Neural crest cell (in vitro differentiated cells): ENCODE measurements around the gene GNAI3. TPM values are rescaled to one million over a fixed set of nuclear protein-coding genes. Genes with fewer than 3 reads are reported as not detected.
A peak's percentile ranks its signal among the peaks of the same experiment; 100 is the strongest.

Source experiments
- DNase-seq: peaks from one replicate; pipeline ENCODE4 v3.0.0; 2021; ENCODE audit warnings: low read depth, mixed read lengths, low spot score
- H3K27ac Mint-ChIP-seq: one replicate; pipeline ENCODE4 v1.8.0; 2021; ENCODE audit warnings: mild to moderate bottlenecking, mixed read lengths; ENCODE audit not compliant: unreplicated experiment
- H3K27me3 Mint-ChIP-seq: 2 replicates; pipeline ENCODE4 v1.8.0; 2021; ENCODE audit warnings: low read depth, mild to moderate bottlenecking, mixed read lengths
- H3K36me3 Mint-ChIP-seq: 2 replicates; pipeline ENCODE4 v1.8.0; 2021; ENCODE audit warnings: low read depth, mild to moderate bottlenecking, mixed read lengths
- H3K4me1 Mint-ChIP-seq: 2 replicates; pipeline ENCODE4 v1.8.0; 2021; ENCODE audit warnings: mixed read lengths
- H3K4me3 Mint-ChIP-seq: one replicate; pipeline ENCODE4 v1.8.0; 2021; ENCODE audit warnings: mild to moderate bottlenecking, mixed read lengths
- H3K9me3 Mint-ChIP-seq: 2 replicates; pipeline ENCODE4 v1.8.0; 2021; ENCODE audit warnings: mixed read lengths
- CTCF ChIP-seq: fragments of 200-600 bp; sonication (generic); conservative IDR thresholded peaks from 2 replicates; pipeline ENCODE4 v1.5.0; 2021; ENCODE audit warnings: antibody characterized with exemption, mild to moderate bottlenecking
- total RNA-seq: library from RNA; stranded (reverse); gene quantifications from 2 replicates; pipeline ENCODE4 v1.2.1, GENCODE V29; 2021

Gene GNAI3
- total RNA-seq, 1 donor from 2014 or later = 9.8 TPM

GRCh38 chr1:109501644-109502363, 46.6 kb upstream of the GNAI3 start:
- H3K9me3 Mint-ChIP-seq = no peaks in the 10 kb centered on the region
- DNase-seq = no peak
- H3K27me3 Mint-ChIP-seq = no peaks in the 10 kb centered on the region
- H3K27ac Mint-ChIP-seq = peak overlapping the region; percentile 44
- TF ChIP-seq CTCF = no peak
- H3K4me1 Mint-ChIP-seq = peaks cover 20% of the 10 kb centered on the region
- no peak overlapping the region for H3K4me3 Mint-ChIP-seq
- no peaks in the 10 kb centered on the region for H3K36me3 Mint-ChIP-seq

- Mint-ChIP-seq H3K27ac (no peak overlapping the region), H3K36me3 (no peaks in the 10 kb centered on the region), H3K27me3 (no peaks in the 10 kb centered on the region), H3K9me3 (no peaks in the 10 kb centered on the region), H3K4me3 (no peak overlapping the region), H3K4me1 (peaks cover 20% of the 10 kb centered on the region)
- no peak for TF ChIP-seq CTCF
- DNase-seq = no peak
These were observed 46.0 kb upstream of the GNAI3 start for GRCh38 chr1:109502364-109502851.

- H3K4me1 Mint-ChIP-seq = peaks cover 16% of the 10 kb centered on the region
- peaks cover 1% of the 10 kb centered on the region for H3K27me3 Mint-ChIP-seq
- DNase-seq = no peak
- no peaks in the 10 kb centered on the region for H3K36me3 Mint-ChIP-seq
- TF ChIP-seq CTCF = no peak
- H3K9me3 Mint-ChIP-seq = no peaks in the 10 kb centered on the region
- no peak overlapping the region for H3K4me3 Mint-ChIP-seq
- no peak overlapping the region for H3K27ac Mint-ChIP-seq
These were observed 44.5 kb upstream of the GNAI3 start for GRCh38 chr1:109503935-109504334.

GRCh38 chr1:109504974-109505373, 43.4 kb upstream of the GNAI3 start:
- H3K27me3 Mint-ChIP-seq = peaks cover 5% of the 10 kb centered on the region
- no peak overlapping the region for H3K27ac Mint-ChIP-seq
- no peaks in the 10 kb centered on the region for H3K36me3 Mint-ChIP-seq
- no peak for DNase-seq
- TF ChIP-seq CTCF = no peak
- H3K4me3 Mint-ChIP-seq = no peak overlapping the region
- peaks cover 22% of the 10 kb centered on the region for H3K4me1 Mint-ChIP-seq
- H3K9me3 Mint-ChIP-seq = no peaks in the 10 kb centered on the region

GRCh38 chr1:109508001-109508872, 40.2 kb upstream of the GNAI3 start:
- Mint-ChIP-seq H3K9me3 (no peaks in the 10 kb centered on the region), H3K4me1 (peaks cover 20% of the 10 kb centered on the region), H3K27ac (no peak overlapping the region), H3K36me3 (no peaks in the 10 kb centered on the region), H3K27me3 (peaks cover 27% of the 10 kb centered on the region), H3K4me3 (peak overlapping the region; percentile 88)
- no peak for DNase-seq
- TF ChIP-seq CTCF = no peak
